HG02759 (cell line): ENCODE measurements around the gene PCSK6.

Experiments used
- ATAC-seq: cut with Tn5 transposase; IDR thresholded peaks from one replicate; pipeline ENCODE4 v1.9.1; 2021; ENCODE audit warnings: mild to moderate bottlenecking, moderate library complexity; ENCODE audit not compliant: unreplicated experiment

Gene PCSK6

DNA sequence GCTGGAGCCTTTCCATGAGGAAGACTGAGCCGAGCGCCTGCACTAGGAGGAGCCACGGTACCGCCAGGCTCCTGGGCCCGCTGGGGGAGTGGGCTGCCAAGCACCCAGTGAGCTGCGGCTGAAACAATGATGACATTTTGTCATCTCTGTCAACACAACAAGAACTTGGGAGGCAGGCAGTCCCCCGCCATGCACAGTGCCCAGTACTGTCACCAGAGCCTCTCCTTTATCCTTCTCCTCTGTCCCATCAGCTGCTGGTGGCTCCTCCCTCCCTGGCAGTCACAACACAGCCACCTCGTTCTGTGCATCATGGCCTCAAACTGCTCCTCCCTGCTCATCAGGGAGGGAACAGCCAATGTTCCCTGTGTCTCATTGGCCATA is 34.0 kb upstream of the PCSK6 start:
- no peak for ATAC-seq

DNA sequence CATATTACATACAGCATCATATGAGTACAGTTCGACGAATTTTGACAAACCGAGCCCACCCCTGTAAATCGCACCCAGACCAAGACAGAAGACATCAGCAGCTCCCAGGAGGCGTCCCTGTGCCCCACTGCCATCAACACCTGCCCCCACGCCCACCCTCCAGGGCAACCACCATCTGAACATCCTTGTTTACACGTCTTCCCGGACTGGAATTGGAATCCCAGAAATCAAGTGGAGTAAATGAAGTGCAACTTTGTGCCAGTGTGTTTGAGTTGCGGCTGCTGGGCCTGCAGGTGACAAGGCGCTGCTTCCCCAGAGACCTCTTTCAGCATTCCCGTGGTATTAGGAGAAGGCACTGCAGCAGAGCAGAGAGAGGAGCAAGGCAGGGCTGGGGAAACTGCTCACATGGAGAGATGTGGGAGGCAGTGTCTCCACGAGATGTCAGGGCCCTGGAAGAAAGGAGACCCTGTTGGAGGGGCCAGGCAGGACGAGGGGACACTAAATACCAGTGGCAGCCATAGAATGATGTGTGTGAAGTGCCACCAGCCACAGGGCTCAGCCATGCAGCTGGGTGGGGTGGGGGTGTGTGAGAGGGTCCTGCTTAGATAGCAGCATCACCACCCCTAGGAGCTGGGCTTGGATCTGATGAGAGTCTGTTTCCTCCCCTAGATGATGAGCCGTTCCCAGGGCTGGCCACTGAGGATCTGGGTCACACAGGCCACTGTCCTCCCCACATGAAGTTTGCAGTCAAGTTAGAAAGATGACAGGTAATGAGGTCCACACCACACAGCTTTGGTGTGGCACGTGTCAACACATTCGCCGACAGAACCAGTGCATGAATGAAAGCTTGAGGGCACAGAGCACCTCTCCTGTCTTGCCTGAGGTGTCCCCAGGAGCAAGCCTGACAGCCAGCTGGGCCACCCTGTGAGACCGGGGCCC is 33.4 kb upstream of the PCSK6 start:
- ATAC-seq, result no peak

DNA sequence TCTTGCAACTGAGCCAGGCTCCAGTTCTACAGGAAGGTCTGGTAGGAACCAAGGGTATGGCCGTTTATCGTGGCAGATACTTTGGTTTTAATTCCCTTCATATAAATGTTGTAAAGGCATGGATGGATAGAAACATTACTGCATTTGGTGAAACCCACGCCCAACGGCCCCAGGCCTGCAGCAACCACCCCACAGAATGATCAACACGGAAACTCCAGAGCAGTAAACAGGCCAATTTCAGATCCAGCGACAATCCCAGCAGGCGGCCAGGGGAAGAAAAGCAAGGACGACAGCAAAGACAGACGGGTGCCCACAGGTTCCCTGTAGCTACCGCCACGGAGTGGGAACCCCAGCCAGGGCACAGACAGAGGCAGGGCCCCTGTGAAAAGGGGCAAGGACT is 32.6 kb upstream of the PCSK6 start:
- ATAC-seq, result no peak

DNA sequence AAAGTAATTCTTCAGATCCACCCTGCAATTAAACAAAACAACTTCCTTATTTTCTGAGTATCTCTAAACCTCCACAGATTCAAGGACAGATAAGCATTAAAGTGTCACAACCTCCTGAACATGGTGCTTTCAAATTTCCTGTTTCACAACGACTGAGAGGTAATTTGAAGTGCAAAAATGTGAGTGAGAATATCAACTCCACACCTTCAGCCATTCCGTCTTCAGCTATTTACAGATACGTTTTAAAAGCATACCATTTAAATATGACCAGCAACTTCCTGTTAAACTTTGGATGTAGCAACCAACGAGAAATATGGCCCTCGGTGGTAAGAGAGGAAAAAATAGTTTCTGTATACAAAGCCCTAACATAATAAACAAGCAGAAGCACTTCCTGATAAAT is 32.1 kb upstream of the PCSK6 start:
- ATAC-seq, result no peak

- ATAC-seq, result no peak
Observed at GRCh38 chr15:101521069-101521468, 31.6 kb upstream of the PCSK6 start.

DNA sequence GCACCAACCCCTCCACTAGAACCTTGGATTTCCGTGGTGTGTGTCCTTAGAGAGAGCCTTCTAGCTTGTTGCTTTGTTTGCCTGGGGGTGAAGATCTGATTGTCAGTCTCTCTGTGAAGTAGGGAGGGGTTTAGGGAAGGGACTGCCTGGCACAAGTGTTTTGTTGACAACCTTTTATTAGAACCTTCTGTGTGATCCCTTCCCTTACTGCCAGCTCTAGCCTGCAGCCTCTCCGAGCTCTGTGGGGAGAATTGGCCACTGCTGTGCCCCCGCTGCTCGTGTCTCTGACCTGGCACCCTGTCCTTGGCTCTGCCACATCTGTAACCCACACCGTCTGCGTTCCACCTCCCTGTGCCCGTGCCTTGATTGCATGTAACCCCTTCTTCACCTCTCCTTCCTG is 30.9 kb upstream of the PCSK6 start:
- ATAC-seq, result no peak

DNA sequence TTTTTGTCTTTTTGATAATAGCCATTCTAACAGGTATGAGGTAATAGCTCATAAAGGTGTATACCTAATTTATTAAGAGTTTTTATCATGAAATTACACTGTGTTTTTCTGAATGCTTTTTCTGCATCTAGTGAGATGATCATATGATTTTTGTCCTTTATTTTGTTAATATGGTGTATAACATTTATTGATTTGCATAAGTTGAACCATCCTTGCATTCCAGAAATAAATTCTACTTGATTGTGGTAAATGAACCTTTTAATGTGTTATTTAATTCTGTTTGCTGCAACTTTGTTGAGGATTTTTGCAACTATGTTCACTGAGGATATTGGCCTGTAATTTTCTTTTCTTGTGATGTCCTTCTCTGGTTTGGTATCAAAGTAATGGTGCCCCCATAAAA is 28.0 kb upstream of the PCSK6 start:
- no peak for ATAC-seq

DNA sequence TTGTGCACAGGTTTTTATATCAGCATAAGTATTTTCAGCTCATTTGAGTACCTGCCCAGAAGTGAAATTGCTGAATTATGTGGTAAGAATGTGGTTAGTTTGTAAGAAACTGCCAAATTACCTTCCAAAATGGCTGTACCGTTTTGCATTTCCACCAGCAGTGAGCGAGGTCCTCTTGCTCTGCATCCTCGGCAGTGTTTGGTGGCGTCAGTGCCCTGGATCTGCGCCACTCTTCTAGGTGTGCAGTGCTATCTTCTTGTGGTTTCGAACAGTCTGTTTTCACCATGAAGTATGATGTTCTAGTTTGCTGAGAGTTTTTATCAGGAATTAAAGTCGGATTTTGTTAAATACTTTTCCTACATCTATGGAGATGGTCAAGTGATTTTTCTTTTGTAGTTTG is 24.8 kb upstream of the PCSK6 start:
- no peak for ATAC-seq

- no peak for ATAC-seq
Observed at GRCh38 chr15:101511717-101512116, 22.2 kb upstream of the PCSK6 start.

- ATAC-seq, result no peak
Observed at GRCh38 chr15:101510212-101511197, 21.0 kb upstream of the PCSK6 start.

DNA sequence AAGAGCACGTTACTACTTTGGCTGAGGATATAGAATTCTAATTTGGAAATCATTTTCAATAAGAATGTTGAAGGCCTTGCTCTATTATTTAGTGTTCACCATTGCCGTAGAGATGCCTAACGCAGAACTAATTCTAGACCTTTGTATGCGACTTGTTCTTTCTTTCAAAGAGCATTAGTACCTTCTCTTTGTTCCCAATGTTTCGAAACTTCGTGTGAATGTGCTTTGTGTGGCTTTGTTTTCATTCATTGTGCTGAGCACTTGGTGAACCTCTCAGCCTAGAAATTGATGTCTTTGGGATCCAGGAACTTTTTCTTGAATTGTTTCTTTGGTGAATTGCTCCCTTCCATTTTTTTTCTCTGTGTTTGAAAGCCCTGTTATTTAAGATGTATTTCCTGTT is 19.8 kb upstream of the PCSK6 start:
- no peak for ATAC-seq

DNA sequence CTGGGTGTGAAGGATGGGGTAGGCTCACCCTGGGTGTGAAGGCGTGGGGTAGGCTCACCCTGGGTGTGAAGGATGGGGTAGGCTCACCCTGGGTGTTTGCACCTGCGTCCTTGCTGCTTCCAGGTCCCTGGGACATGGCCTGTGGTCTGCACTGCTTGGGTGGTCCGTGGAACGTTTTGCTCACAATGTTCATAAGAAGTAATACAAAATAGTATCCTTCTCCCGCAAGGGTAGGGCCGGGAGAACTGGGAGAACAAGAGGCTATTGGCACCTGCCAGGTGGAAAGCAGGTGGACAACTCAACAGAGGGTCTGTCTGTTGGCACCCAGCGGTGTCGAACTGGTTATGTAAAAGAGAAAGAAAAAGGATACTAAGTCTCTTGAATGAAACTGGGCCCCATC is 17.0 kb upstream of the PCSK6 start:
- ATAC-seq, result no peak

DNA sequence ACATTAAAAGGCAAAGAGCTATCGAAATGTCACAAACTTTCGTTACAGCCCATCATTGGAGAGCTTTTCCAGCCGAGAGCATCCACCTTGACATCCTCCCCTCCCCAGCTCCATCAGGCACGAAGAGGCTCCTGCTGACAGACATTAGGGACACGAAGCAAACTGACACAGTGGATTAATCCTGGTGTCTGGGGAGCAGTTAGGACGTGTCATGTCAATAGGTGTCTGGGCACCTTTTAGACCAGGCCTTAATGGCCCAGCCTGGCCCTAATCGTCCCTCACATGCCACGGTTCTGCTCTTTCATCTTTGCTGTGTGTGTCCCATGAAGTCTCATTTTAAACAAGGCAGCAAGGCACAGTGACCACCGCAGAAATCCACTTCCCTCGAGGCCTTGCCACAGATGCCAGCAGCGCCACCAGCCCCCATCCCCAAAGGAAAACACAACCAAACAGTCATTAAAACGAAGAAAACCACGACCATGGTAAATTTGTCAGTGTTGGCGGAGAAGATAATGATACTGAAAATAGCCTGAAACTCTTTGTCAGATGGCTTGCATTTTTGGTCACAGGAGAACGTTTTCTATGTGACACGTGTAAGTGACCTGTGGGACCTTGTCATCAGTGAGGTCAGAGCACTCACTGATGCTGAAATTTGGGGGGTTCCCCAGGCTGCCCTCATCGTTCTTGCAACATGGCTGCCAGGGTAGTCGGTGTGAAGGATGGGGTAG is 16.3 kb upstream of the PCSK6 start:
- no peak for ATAC-seq

- no peak for ATAC-seq
Observed at GRCh38 chr15:101504866-101505609, 15.5 kb upstream of the PCSK6 start.

DNA sequence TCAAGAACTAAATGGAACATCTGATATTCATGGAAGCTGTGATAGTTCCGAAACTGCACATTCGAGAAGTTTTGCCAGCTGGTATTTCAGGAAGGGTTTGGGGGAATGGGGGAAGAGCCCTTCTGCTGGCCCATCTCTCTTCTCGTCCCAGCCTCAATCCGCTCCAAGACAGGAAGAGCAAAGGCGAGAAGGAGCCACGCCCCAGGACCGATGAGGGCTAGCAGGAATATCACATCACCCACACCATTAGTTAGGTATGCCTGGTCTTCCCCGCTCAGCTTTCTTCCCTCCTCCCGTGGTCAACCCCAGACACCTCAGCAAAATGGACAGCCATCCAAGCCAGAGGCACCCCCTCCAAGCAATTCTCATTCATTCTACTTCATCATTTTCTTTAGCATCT is 14.9 kb upstream of the PCSK6 start:
- no peak for ATAC-seq

DNA sequence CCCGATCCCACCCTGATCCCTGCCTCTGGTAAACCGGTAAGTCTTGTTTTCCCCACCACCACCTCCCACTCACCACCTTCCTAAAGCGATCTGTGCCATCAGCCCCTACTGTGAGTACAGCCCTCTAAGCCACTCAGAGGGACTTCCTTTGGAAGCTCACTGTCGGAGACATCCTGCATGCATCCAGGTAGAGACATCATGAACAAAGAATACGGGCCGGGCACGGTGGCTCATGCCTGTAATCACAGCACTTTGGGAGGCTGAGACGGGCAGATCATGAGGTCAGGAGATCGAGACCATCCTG is 13.7 kb upstream of the PCSK6 start:
- no peak for ATAC-seq

- no peak for ATAC-seq
Observed at GRCh38 chr15:101502572-101503295, 13.2 kb upstream of the PCSK6 start.

GRCh38 chr15:101501703-101502373 is 12.3 kb upstream of the PCSK6 start:
- ATAC-seq, result peak; percentile 58

- ATAC-seq, result peak; percentile 34
Observed at GRCh38 chr15:101500865-101501551, 11.5 kb upstream of the PCSK6 start.
